Mucosa of descending colon (tissue), 3 donors: ENCODE data around the gene ASPG. TPM values are rescaled to one million over a fixed set of nuclear protein-coding genes. Genes with fewer than 3 reads are reported as not detected.

Experiments used
- ATAC-seq: fragments of 200-7000 bp; cut with Tn5 transposase; one replicate; pipeline ENCODE4 v1.9.1; 2020; ENCODE audit warnings: mild to moderate bottlenecking, moderate library complexity
- DNase-seq, 3 donors: peaks; one replicate each; pipeline ENCODE4 v3.0.0-alpha.2; 2020
- H3K36me3 ChIP-seq: fragments of 200-600 bp; one replicate; pipeline ENCODE4 v1.8.0; 2021; ENCODE audit warnings: low read depth, mild to moderate bottlenecking
- H3K4me1 ChIP-seq: fragments of 200-600 bp; one replicate; pipeline ENCODE4 v1.8.0; 2021; ENCODE audit warnings: low read depth, mild to moderate bottlenecking
- H3K4me3 ChIP-seq: fragments of 200-600 bp; one replicate; pipeline ENCODE4 v1.8.0; 2021; ENCODE audit warnings: mild to moderate bottlenecking
- H3K9me3 ChIP-seq: fragments of 200-600 bp; one replicate; pipeline ENCODE4 v1.8.0; 2021; ENCODE audit warnings: mild to moderate bottlenecking
- intact Hi-C, 2 donors: fragments of 100-400 bp; cut with DNase I in 1 of 2; cut with micrococcal nuclease in 1 of 2; formaldehyde crosslinking; loops; one replicate each; pipeline versions ENCODE4 v1.11.0 to v1.11.1; 2022; cut with DNase I, micrococcal nuclease
- long read RNA-seq, 2 donors: library from polyadenylated mRNA; unstranded; transcript quantifications; one replicate each; pipeline ENCODE4 v2.0.0, GENCODE V29; 2019 to 2021
- total RNA-seq, 3 donors: library from RNA; stranded (reverse); fragmentation: NEBNext Ultra II Directional in 2 of 3; extraction: Animal tissue kit (Norgen Biotek cat#: 25700) in 2 of 3; gene quantifications; one replicate each; pipeline versions ENCODE4 v1.2.1 to v1.2.4, GENCODE V29; 2021 to 2023
- TF ChIP-seq, protein P1 (sequence below): fragments of 200-600 bp; IDR thresholded peaks from one replicate; pipeline ENCODE4 v1.8.0; 2022; ENCODE audit warnings: antibody characterized with exemption, mild to moderate bottlenecking
- donor health status: DM: no; HTN: no; CAD: no; lungs with moderate emphysema.
- donor health status: DM: no; HTN: no; CAD: no.
- donor health status: DM: no; HTN: yes; CAD: no.

ASPG gene
- total RNA-seq, result 10 to 100 TPM in 2 of 3 donors, 1 to 10 TPM in 1; 2.1 to 15.0 (median 14.2) TPM
- long read RNA-seq, donor 1, partial matches to known transcripts, result 0 of 2 reads
- long read RNA-seq, donor 1, other reads (novel, unspliced or antisense), result 2 of 2 reads
- long read RNA-seq, donor 2, full-length matches to known transcripts, result 5 of 12 reads
- long read RNA-seq, donor 2, partial matches to known transcripts, result 0 of 12 reads
- long read RNA-seq, donor 2, other reads (novel, unspliced or antisense), result 7 of 12 reads

DNA sequence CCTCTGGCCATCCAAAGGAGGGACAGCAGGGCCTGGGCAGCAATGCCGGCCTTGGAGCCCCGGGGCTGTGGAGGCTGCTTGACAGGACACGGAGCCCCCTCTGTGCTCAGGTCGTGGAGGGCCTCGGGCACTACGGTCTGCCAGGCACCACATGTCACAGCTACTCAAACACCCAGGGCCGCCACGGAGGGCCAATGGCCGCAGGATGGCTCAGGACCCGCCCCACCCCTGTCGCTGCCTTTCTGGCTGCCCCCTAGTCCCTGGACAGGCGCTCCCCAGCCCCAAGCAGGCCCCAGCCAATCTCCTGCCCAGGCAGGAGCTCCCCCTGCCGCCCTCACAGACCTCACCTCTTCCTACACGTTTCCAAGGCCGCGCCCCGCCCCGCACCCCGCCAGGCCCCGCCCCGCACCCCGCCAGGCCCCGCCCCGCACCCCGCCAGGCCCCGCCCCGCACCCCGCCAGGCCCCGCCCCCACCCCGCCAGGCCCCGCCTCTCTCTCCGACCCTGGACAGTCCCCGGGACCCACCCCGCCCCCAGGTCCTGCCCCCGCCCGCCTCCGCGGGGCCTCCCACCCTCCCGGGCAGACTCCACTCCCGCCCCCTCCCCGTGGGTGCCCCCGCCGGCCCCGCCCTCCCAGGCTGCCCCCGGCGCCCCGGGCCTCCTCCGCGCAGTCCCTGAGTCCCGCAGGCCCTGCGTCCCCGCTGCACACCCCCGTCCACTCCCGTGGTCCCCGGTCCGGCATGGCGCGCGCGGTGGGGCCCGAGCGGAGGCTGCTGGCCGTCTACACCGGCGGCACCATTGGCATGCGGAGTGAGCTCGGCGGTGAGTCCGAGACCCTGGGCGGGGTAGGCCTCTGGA lies at the start of gene ASPG:
TSS of gene ASPG (plus strand) at position 669 of the 857 bp plus-strand sequence. CDS start at position 740, 71 bp downstream.
- ATAC-seq (peak; percentile 28), DNase-seq (peak; percentile 55 to 80 (median 68))
- no peak within 1 kb of the TSS for H3K4me3 ChIP-seq
- peaks cover 74% of the 10 kb centered on the region for H3K4me1 ChIP-seq
- intact Hi-C loops, result no loop called here
- no peaks in the 10 kb centered on the region for H3K36me3 ChIP-seq
- H3K9me3 ChIP-seq, result no peaks in the 10 kb centered on the region
- TF ChIP-seq, protein P1, sequence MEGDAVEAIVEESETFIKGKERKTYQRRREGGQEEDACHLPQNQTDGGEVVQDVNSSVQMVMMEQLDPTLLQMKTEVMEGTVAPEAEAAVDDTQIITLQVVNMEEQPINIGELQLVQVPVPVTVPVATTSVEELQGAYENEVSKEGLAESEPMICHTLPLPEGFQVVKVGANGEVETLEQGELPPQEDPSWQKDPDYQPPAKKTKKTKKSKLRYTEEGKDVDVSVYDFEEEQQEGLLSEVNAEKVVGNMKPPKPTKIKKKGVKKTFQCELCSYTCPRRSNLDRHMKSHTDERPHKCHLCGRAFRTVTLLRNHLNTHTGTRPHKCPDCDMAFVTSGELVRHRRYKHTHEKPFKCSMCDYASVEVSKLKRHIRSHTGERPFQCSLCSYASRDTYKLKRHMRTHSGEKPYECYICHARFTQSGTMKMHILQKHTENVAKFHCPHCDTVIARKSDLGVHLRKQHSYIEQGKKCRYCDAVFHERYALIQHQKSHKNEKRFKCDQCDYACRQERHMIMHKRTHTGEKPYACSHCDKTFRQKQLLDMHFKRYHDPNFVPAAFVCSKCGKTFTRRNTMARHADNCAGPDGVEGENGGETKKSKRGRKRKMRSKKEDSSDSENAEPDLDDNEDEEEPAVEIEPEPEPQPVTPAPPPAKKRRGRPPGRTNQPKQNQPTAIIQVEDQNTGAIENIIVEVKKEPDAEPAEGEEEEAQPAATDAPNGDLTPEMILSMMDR, result no peak

DNA sequence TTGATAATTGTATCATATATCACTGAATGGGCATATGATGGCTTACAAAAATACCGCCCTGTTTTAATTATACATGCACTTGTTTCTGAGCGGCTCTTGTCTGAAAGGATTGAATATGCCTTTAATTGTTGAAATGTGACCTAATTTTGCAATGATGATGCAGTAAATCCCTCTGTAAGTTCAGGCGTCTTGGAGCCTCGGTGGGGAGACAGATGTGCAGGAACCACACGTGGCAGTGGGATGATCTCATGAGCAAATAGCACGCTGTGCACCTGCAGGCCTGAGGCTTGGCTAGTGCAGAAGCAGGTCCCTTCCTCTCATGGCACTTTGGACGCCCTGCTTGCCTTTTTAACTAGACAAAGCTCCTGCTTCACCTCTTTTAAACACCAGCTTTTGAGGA lies 49.3 kb upstream of the ASPG start:
- DNase-seq (no peak), ATAC-seq (no peak)
- intact Hi-C loops, result no loop called here
- Histone ChIP-seq H3K9me3 (no peaks in the 10 kb centered on the region), H3K4me1 (no peaks in the 10 kb centered on the region), H3K4me3 (no peak overlapping the region), H3K36me3 (no peaks in the 10 kb centered on the region)
- TF ChIP-seq, protein P1, result no peak

DNA sequence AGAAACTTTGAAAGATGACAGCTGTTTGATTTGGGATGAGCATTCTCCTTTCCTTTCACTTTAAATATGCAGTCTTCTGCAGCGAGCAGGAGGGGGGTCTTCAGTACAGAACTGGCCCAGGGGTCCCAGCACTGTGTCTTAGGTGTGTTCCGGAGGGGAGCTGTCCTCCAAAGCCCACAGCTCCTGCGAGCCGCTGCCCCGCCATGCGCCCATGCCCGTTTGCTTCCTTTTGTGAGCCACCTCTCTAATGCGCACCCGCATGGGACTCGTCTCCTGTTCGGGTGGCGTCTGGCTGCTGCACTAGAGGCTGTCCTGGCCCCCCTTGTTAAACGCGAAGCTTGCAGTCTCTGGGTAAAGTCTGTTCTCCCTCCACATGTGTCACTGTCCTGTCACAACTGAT lies 48.4 kb upstream of the ASPG start:
- ATAC-seq, result no peak
- intact Hi-C loops, result no loop called here
- Histone ChIP-seq H3K4me1 (no peaks in the 10 kb centered on the region), H3K4me3 (no peak overlapping the region), H3K9me3 (no peaks in the 10 kb centered on the region), H3K36me3 (no peaks in the 10 kb centered on the region)
- TF ChIP-seq, protein P1, result no peak
- DNase-seq, result no peak

DNA sequence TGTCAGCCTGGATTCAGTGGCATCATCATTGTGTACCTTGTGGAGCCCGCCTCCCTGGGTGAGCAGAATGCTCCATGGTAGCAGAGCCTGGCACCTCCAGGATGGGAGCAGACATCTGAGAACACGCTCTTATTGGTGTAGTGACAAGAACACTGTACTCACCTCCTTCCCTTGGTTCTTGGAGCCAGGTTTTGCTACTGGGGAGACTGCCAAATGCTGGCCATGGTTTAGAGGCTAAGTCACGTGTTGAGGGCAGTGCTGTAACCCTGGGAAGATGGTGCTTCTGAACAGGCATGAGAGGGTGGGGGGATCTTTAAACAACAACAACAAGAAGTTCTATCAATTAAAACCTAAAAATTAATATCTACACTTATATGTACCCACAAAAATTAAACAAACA lies 47.6 kb upstream of the ASPG start:
- H3K9me3 ChIP-seq, result no peaks in the 10 kb centered on the region
- no peak overlapping the region for H3K4me3 ChIP-seq
- no peaks in the 10 kb centered on the region for H3K4me1 ChIP-seq
- TF ChIP-seq, protein P1, result no peak
- ATAC-seq, result no peak
- intact Hi-C loops, result no loop called here
- DNase-seq, result no peak
- no peaks in the 10 kb centered on the region for H3K36me3 ChIP-seq

DNA sequence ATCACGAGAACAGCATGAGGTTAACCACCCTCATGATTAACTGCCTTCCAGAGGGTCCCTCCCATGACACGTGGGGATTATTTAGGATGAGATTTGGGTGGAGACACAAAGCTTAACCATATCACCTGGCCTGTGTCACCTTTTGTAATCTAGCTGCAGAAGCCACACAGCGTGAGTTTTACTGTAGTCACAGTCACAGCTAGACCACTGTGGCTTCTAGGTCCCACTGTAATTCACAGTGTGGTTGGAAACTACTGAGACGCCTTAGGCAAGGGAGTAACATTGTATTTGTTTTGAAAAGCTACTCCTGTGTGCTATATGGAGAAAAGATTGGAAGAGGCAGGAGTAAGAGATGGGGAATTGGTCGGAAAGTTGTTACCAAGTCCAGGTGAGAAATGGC lies 46.3 kb upstream of the ASPG start:
- no peak overlapping the region for H3K4me3 ChIP-seq
- no peaks in the 10 kb centered on the region for H3K9me3 ChIP-seq
- intact Hi-C loops, result no loop called here
- no peaks in the 10 kb centered on the region for H3K36me3 ChIP-seq
- DNase-seq, result no peak
- no peak for ATAC-seq
- no peaks in the 10 kb centered on the region for H3K4me1 ChIP-seq
- TF ChIP-seq, protein P1, result no peak
